DOHH2 (cell line): ENCODE data around the gene BBS2.

Experiments
- EZH2phosphoT487 ChIP-seq: fragments of 200-600 bp; sonication (generic); IDR thresholded peaks from 2 replicates; pipeline ENCODE4 v1.6.1; 2017; ENCODE audit warnings: borderline replicate concordance, mild to moderate bottlenecking, antibody characterized with exemption, low read length, moderate library complexity, mixed read lengths
- TF ChIP-seq, protein P1 (sequence below): fragments of 200-600 bp; sonication (generic); IDR thresholded peaks from one replicate; pipeline ENCODE4 v1.5.1; 2014; ENCODE audit warnings: antibody characterized with exemption, mild to moderate bottlenecking, low read depth, low read length; ENCODE audit not compliant: poor library complexity, severe bottlenecking

- TF ChIP-seq, protein P1, sequence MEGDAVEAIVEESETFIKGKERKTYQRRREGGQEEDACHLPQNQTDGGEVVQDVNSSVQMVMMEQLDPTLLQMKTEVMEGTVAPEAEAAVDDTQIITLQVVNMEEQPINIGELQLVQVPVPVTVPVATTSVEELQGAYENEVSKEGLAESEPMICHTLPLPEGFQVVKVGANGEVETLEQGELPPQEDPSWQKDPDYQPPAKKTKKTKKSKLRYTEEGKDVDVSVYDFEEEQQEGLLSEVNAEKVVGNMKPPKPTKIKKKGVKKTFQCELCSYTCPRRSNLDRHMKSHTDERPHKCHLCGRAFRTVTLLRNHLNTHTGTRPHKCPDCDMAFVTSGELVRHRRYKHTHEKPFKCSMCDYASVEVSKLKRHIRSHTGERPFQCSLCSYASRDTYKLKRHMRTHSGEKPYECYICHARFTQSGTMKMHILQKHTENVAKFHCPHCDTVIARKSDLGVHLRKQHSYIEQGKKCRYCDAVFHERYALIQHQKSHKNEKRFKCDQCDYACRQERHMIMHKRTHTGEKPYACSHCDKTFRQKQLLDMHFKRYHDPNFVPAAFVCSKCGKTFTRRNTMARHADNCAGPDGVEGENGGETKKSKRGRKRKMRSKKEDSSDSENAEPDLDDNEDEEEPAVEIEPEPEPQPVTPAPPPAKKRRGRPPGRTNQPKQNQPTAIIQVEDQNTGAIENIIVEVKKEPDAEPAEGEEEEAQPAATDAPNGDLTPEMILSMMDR, result peak; percentile 24
- no peak for TF ChIP-seq EZH2phosphoT487
These were observed at the start of gene BBS2 for GRCh38 chr16:56519459-56520250.
